ENCODE data around the gene COX17. TPM values are rescaled to one million over a fixed set of nuclear protein-coding genes. Genes with fewer than 3 reads are reported as not detected.
A peak's percentile ranks its signal among the peaks of the same experiment; 100 is the strongest.
"Not testable (repeated sequence)": the region's sequence is repeated elsewhere in the genome, so short reads cannot be mapped to it uniquely, and the experiment has no call there.

The COX17 gene
- total RNA-seq, 2 donors from 2014 or later: 13.8 to 29.6 TPM

- WGBS, 2 donors: 46 to 48% methylated on average over 4 of the region's 4 CpGs
- DNase-seq: peak in 3 of 4 donors; percentile 18 to 29 (median 26)
- Histone ChIP-seq H3K9me3 (no peaks in the 10 kb centered on the region), H3K27ac (no peak overlapping the region), H3K27me3 (no peaks in the 10 kb centered on the region), H3K4me3 (no peak overlapping the region), H3K4me1 (no peaks in the 10 kb centered on the region), H3K36me3 (replicated peaks in 1 of 2; ENCODE audit: insufficient read depth in 1 of 2, low read depth in 2 of 2) (no peaks in the 10 kb centered on the region)
- intact Hi-C loops (cut with DNase I): no loop called here
- peak; percentile 68 for ATAC-seq
- TF ChIP-seq CTCF (IDR thresholded peaks at IDR 0.05): peak; percentile 17 to 71 (median 51)
- no peak for TF ChIP-seq POLR2A (IDR thresholded peaks at IDR 0.05)
Measured at GRCh38 chr3:119690043-119690656, 12.9 kb upstream of the COX17 start.

- Histone ChIP-seq H3K27me3 (no peaks in the 10 kb centered on the region), H3K9me3 (no peaks in the 10 kb centered on the region), H3K4me3 (no peak overlapping the region), H3K27ac (no peak overlapping the region), H3K36me3 (replicated peaks in 1 of 2; ENCODE audit: insufficient read depth in 1 of 2, low read depth in 2 of 2) (no peaks in the 10 kb centered on the region), H3K4me1 (no peaks in the 10 kb centered on the region)
- no peak for DNase-seq
- intact Hi-C loops (cut with DNase I): no loop called here
- no peak for TF ChIP-seq CTCF (IDR thresholded peaks at IDR 0.05)
- TF ChIP-seq POLR2A (IDR thresholded peaks at IDR 0.05): no peak
- WGBS, 2 donors: 21 to 22% methylated on average over 1 of the region's 1 CpG
- no peak for ATAC-seq
Measured at GRCh38 chr3:119683421-119683820, 6.2 kb upstream of the COX17 start.

GRCh38 chr3:119681279-119681678, 4.1 kb upstream of the COX17 start:
- Histone ChIP-seq H3K27ac (no peak overlapping the region), H3K4me3 (no peak overlapping the region), H3K36me3 (replicated peaks in 1 of 2; ENCODE audit: insufficient read depth in 1 of 2, low read depth in 2 of 2) (no peaks in the 10 kb centered on the region), H3K9me3 (no peaks in the 10 kb centered on the region), H3K27me3 (no peaks in the 10 kb centered on the region), H3K4me1 (peaks cover 7% of the 10 kb centered on the region)
- ATAC-seq: no peak
- intact Hi-C loops (cut with DNase I): no loop called here
- peak in 4 of 7 experiments; percentile 43 to 51 (median 48) for TF ChIP-seq CTCF (IDR thresholded peaks at IDR 0.05)
- no peak for TF ChIP-seq POLR2A (IDR thresholded peaks at IDR 0.05)
- no peak for DNase-seq
- WGBS, 2 donors: 34 to 43% methylated on average over 1 of the region's 1 CpG

- intact Hi-C loops (cut with DNase I): no loop called here
- Histone ChIP-seq H3K4me1 (peaks cover 19% of the 10 kb centered on the region), H3K36me3 (replicated peaks in 1 of 2; ENCODE audit: insufficient read depth in 1 of 2, low read depth in 2 of 2) (peaks cover 0 to 2% of the 10 kb centered on the region in 2 donors), H3K9me3 (no peaks in the 10 kb centered on the region), H3K4me3 (no peak overlapping the region), H3K27ac (no peak overlapping the region), H3K27me3 (no peaks in the 10 kb centered on the region)
- no peak for DNase-seq
- TF ChIP-seq CTCF (IDR thresholded peaks at IDR 0.05): no peak
- no peak for TF ChIP-seq POLR2A (IDR thresholded peaks at IDR 0.05)
- no peak for ATAC-seq
Measured at GRCh38 chr3:119679874-119680273, 2.7 kb upstream of the COX17 start.

GRCh38 chr3:119678209-119678608, 1.0 kb upstream of the COX17 start:
- intact Hi-C loops (cut with DNase I); H3K27ac ChIP-seq; H3K9me3 ChIP-seq; DNase-seq; ATAC-seq; H3K36me3 ChIP-seq (replicated peaks in 1 of 2; ENCODE audit: insufficient read depth in 1 of 2, low read depth in 2 of 2); H3K4me3 ChIP-seq; H3K27me3 ChIP-seq: not testable (repeated sequence)
- peaks cover 21% of the 10 kb centered on the region for H3K4me1 ChIP-seq
- WGBS, 2 donors: 92 to 95% methylated on average over 10 of the region's 10 CpGs
